GM12865 (cell line): ENCODE data around the gene MIS12.

Source experiments
- DNase-seq: peaks from one replicate; pipeline ENCODE4 v3.0.0; 2010; ENCODE audit warnings: low read depth
- H3K4me3 ChIP-seq: 2 replicates; pipeline ENCODE4 v1.5.1; 2011; ENCODE audit warnings: mild to moderate bottlenecking, low read depth, low read length, control low read depth
- TF ChIP-seq, protein P1 (sequence below): IDR thresholded peaks from 2 replicates; pipeline ENCODE4 v1.5.1; 2011; ENCODE audit warnings: low read length, control low read depth, low read depth, inconsistent platforms; ENCODE audit not compliant: insufficient read depth; ENCODE audit errors: missing control alignments

Gene MIS12

DNA sequence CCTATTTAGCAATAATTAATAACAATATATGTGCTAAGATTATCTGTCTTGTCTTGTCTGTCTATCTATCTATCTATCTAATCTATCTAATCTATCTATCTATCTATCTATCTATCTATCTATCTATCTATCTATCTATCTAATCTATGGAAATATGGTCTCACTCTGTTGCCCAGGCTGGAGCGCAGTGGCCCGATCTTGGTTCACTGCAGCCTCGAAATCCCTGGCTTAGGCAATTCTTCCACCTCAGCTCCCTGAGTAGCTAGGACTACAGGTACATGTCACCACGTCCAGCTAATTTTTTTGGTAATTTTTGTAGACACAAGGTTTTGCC lies 44.7 kb downstream of the MIS12 start:
- TF ChIP-seq, protein P1, sequence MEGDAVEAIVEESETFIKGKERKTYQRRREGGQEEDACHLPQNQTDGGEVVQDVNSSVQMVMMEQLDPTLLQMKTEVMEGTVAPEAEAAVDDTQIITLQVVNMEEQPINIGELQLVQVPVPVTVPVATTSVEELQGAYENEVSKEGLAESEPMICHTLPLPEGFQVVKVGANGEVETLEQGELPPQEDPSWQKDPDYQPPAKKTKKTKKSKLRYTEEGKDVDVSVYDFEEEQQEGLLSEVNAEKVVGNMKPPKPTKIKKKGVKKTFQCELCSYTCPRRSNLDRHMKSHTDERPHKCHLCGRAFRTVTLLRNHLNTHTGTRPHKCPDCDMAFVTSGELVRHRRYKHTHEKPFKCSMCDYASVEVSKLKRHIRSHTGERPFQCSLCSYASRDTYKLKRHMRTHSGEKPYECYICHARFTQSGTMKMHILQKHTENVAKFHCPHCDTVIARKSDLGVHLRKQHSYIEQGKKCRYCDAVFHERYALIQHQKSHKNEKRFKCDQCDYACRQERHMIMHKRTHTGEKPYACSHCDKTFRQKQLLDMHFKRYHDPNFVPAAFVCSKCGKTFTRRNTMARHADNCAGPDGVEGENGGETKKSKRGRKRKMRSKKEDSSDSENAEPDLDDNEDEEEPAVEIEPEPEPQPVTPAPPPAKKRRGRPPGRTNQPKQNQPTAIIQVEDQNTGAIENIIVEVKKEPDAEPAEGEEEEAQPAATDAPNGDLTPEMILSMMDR: no peak
- no peak for DNase-seq
- no peak overlapping the region for H3K4me3 ChIP-seq

- TF ChIP-seq, protein P1: no peak
- DNase-seq: no peak
- H3K4me3 ChIP-seq: no peak overlapping the region
Measured at GRCh38 chr17:5532581-5532980, 46.2 kb downstream of the MIS12 start.

DNA sequence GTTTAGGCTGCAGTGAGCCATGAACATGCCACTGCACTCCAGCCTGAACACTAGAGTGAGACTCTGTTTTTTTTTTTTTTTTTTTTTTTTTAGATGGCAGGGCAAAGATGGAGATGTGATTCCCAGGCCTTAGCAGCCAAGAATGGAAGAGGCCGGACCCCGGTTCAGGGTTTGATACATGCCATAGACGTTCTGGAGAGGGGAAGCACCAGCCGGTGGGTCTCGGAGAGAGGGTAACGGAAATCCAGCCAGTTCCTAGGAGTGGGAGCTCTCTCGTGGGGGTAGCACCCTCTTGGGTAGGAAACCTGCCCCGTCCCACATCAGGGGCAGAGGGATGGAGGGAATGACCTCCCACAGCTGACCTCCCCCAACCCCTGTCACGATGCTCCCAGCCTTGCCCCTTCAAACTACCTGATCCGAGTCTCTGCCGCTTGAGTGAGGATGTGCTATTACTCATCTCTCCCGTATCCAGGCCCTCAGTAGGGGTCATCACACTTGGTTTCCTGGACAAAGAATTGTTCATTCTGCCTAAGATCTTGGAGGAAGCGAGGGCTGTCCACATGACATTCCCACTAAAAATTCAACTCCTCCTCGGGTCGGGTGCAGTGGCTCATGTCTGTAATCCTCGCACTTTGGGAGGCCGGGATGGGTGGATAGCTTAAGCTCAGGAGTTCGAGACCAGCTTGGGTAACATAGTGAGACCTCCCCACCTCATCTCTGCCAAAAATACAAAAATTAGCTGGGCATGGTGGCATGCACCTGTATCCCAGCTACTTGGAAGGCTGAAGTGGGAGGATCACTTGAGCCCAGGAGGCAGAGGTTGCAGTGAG lies 47.3 kb downstream of the MIS12 start:
- H3K4me3 ChIP-seq: no peak overlapping the region
- TF ChIP-seq, protein P1: no peak
- no peak for DNase-seq

GRCh38 chr17:5535436-5535835 lies 49.1 kb downstream of the MIS12 start:
- TF ChIP-seq, protein P1: no peak
- no peak overlapping the region for H3K4me3 ChIP-seq
- no peak for DNase-seq

- TF ChIP-seq, protein P1: no peak
- no peak for DNase-seq
- no peak overlapping the region for H3K4me3 ChIP-seq
Measured at GRCh38 chr17:5536866-5537650, 50.7 kb downstream of the MIS12 start.

DNA sequence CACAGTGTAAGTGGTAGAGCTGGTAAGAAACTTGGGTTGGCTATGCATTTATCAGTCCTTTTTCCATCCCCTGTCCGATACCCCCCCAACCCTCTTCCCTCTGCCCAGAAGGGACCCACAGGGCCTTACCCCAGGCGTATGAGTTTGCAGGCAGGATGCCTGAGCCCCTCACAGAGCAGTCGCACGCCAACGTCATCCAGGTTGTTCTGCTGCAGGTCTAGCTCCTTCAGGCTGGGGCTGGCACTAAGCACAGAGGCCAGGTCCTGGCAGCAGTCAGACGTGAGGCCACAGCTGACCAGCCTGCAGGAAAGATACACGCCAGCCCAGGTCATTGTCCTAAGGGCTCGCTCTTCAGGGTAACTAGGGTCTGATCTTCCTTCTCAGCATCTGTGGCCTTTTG lies 52.9 kb downstream of the MIS12 start:
- no peak overlapping the region for H3K4me3 ChIP-seq
- TF ChIP-seq, protein P1: no peak
- no peak for DNase-seq
